Gastrocnemius medialis (tissue), 4 donors: ENCODE measurements around the gene ZIK1. TPM values are rescaled to one million over a fixed set of nuclear protein-coding genes. Genes with fewer than 3 reads are reported as not detected.

Experiments
- ATAC-seq, 2 donors: fragments of 150-250 bp; one replicate each; pipeline ENCODE4 v1.9.1; 2016
- DNase-seq, 2 donors: peaks; one replicate each; pipeline ENCODE4 v3.0.0-alpha.2; 2019
- H3K27ac ChIP-seq, 4 donors: fragments of 200-600 bp; sonication (generic); 1 replicate in 1 of 4; 2 replicates in 3 of 4; pipeline ENCODE4 v1.5.1; 2016 to 2018; ENCODE audit warnings: mild to moderate bottlenecking in 2 of 4, moderate library complexity in 1 of 4
- H3K27me3 ChIP-seq, 3 donors: fragments of 200-600 bp; sonication (generic) in 2 of 3; 1 replicate in 1 of 3; 2 replicates in 2 of 3; pipeline versions ENCODE4 v1.5.1 to v1.6.0; 2016 to 2019; ENCODE audit warnings: mild to moderate bottlenecking in 1 of 3, moderate library complexity in 1 of 3
- H3K36me3 ChIP-seq, 2 donors: fragments of 200-600 bp; sonication (generic) in 1 of 2; one replicate each; pipeline ENCODE4 v1.5.1; 2017 to 2018
- H3K4me1 ChIP-seq, 2 donors: fragments of 200-600 bp; sonication (generic) in 1 of 2; one replicate each; pipeline ENCODE4 v1.5.1; 2016 to 2017; ENCODE audit warnings: mild to moderate bottlenecking in 2 of 2
- H3K4me3 ChIP-seq, 4 donors: fragments of 200-600 bp; sonication (generic) in 3 of 4; 1 replicate in 1 of 4; 2 replicates in 3 of 4; pipeline ENCODE4 v1.5.1; 2016 to 2019; ENCODE audit warnings: mild to moderate bottlenecking in 2 of 4
- H3K9me3 ChIP-seq, 3 donors: fragments of 200-600 bp; sonication (generic) in 2 of 3; 1 replicate in 1 of 3; 2 replicates in 2 of 3; pipeline ENCODE4 v1.5.1; 2016 to 2019
- CTCF ChIP-seq, 5 experiments: fragments of 450-650 bp in 3 of 5; fragments of 200-600 bp in 2 of 5; sonication (generic) in 2 of 5; IDR thresholded peaks in 4 of 5; conservative IDR thresholded peaks in 1 of 5; 1 replicate in 4 of 5; 2 replicates in 1 of 5; pipeline ENCODE4 v1.5.1; 2016 to 2019; ENCODE audit warnings: antibody characterized with exemption in 5 of 5, mild to moderate bottlenecking in 3 of 5, moderate library complexity in 3 of 5
- POLR2A ChIP-seq, 2 donors: fragments of 450-650 bp; IDR thresholded peaks; one replicate each; pipeline ENCODE4 v1.6.1; 2017; ENCODE audit warnings: antibody characterized with exemption in 2 of 2, mild to moderate bottlenecking in 2 of 2, moderate library complexity in 2 of 2
- in situ Hi-C, 4 donors: fragments of 200-750 bp; cut with MboI; loops; one replicate each; pipeline versions ENCODE4 v1.15.0 to v1.8.0; 2017; ENCODE audit warnings: low sequenced_read_pairs in 4 of 4
- intact Hi-C: fragments of 100-400 bp; cut with DNase I; formaldehyde crosslinking; loops from one replicate; pipeline ENCODE4 v1.15.1; 2023; ENCODE audit warnings: low total_unique reads
- total RNA-seq, 4 donors: library from RNA; depleted of rRNA; stranded (reverse); fragments of >200 nt; gene quantifications; one replicate each; pipeline versions ENCODE4 v1.1.0 to v1.2.3, GENCODE V29; 2016

ZIK1 gene
- total RNA-seq, 4 donors from 2014 or later, result 0.71 to 2.0 (median 1.1) TPM

- peaks cover 0 to 1% (median 0%) of the 10 kb centered on the region in 3 donors for H3K9me3 ChIP-seq
- DNase-seq (peak in 1 of 2 donors; percentile 14), ATAC-seq (no peak)
- in situ Hi-C loops, result no loop called here
- peaks cover 16 to 26% of the 10 kb centered on the region in 2 donors for H3K4me1 ChIP-seq
- peaks cover 0 to 14% of the 10 kb centered on the region in 2 donors for H3K36me3 ChIP-seq
- H3K4me3 ChIP-seq, result peak overlapping the region; percentile 82 to 96 (median 90)
- no peaks in the 10 kb centered on the region for H3K27me3 ChIP-seq
- TF ChIP-seq POLR2A (IDR thresholded peaks at IDR 0.05) (no peak), CTCF (IDR thresholded peaks at IDR 0.05 in 4 of 5, conservative IDR thresholded peaks at IDR 0.05 in 1 of 5) (no peak)
- intact Hi-C loops, result no loop called here
- peak overlapping the region; percentile 69 to 86 (median 74) for H3K27ac ChIP-seq
These were observed 23.9 kb upstream of the ZIK1 start for GRCh38 chr19:57560049-57560491.

- Histone ChIP-seq H3K4me3 (no peak overlapping the region), H3K4me1 (peaks cover 9 to 14% of the 10 kb centered on the region in 2 donors), H3K27ac (no peak overlapping the region), H3K9me3 (peaks cover 0 to 36% (median 14%) of the 10 kb centered on the region in 3 donors), H3K36me3 (no peaks in the 10 kb centered on the region), H3K27me3 (no peaks in the 10 kb centered on the region)
- intact Hi-C loops (no loop called here), in situ Hi-C loops (no loop called here)
- no peak for ATAC-seq
- TF ChIP-seq CTCF (IDR thresholded peaks at IDR 0.05 in 4 of 5, conservative IDR thresholded peaks at IDR 0.05 in 1 of 5), result no peak
- no peak for TF ChIP-seq POLR2A (IDR thresholded peaks at IDR 0.05)
- no peak for DNase-seq
These were observed 20.4 kb upstream of the ZIK1 start for GRCh38 chr19:57563547-57563946.

GRCh38 chr19:57566396-57567265, 17.3 kb upstream of the ZIK1 start:
- in situ Hi-C loops (no loop called here), intact Hi-C loops (no loop called here)
- Histone ChIP-seq H3K9me3 (peaks cover 12 to 52% (median 22%) of the 10 kb centered on the region in 3 donors), H3K36me3 (peaks cover 0 to 10% of the 10 kb centered on the region in 2 donors), H3K4me1 (no peaks in the 10 kb centered on the region), H3K4me3 (peak overlapping the region in 1 of 4 donors; percentile 8), H3K27ac (no peak overlapping the region), H3K27me3 (no peaks in the 10 kb centered on the region)
- DNase-seq (no peak), ATAC-seq (no peak)
- no peak for TF ChIP-seq CTCF (IDR thresholded peaks at IDR 0.05 in 4 of 5, conservative IDR thresholded peaks at IDR 0.05 in 1 of 5)
- no peak for TF ChIP-seq POLR2A (IDR thresholded peaks at IDR 0.05)

DNA sequence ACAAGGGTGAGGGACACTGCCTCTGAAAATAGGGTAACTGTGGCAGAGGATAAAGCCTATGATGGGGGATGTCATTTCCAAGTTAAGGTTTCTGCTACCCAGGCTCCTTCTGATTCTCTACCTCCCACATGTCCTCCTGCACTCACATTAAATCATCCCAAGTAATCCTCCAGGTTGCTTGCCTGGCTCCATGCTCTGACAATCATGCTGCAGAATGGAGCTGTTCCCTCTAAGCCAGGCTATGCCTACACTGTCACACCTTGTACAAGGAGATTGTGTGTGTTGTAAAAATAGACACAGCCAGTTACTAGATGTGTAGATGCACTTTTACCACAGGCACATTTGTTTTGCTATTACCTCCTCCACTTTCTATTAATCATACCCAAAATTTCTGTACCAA, 13.2 kb upstream of the ZIK1 start:
- in situ Hi-C loops, result no loop called here
- peaks cover 28 to 82% (median 41%) of the 10 kb centered on the region in 3 donors for H3K9me3 ChIP-seq

More for the DNA sequence above, 13.2 kb upstream of the ZIK1 start:
- Histone ChIP-seq H3K27me3 (no peaks in the 10 kb centered on the region), H3K4me3 (no peak overlapping the region), H3K36me3 (peaks cover 12 to 50% of the 10 kb centered on the region in 2 donors), H3K27ac (no peak overlapping the region), H3K4me1 (no peaks in the 10 kb centered on the region)
- DNase-seq, result no peak
- intact Hi-C loops, result no loop called here
- TF ChIP-seq POLR2A (IDR thresholded peaks at IDR 0.05) (no peak), CTCF (IDR thresholded peaks at IDR 0.05 in 4 of 5, conservative IDR thresholded peaks at IDR 0.05 in 1 of 5) (no peak)
- ATAC-seq, result no peak
